ENCODE results near the gene FCN2.

DNA sequence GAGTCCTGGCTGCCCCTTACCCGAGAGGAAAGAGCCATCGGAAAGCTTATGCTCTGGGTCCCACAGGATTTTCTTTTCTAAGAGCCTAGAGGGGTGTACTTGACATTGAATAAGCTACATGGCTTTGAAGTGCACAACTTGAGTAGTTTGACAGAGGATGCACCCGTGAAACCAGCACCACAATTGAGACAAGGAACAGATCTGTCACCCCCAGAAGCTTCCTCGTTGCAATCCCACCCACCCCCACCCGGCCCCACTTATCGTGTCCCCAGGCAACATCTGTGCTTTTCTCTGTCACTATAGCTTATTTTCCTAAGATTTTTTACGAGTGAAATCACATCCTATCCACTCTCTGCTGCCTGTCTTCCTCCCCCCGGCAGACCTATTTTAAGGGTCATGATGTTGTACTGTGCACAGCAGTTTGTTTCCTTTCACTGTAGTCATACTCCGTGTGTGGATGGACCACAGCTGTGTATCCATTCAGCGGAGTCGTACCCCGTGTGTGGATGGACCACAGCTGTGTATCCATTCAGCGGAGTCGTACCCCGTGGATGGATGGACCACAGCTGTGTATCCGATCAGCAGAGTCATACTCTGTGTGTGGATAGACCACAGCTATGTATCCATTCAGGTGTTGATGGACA is 8.8 kb upstream of the FCN2 start:
- TF ChIP-seq, protein P1, sequence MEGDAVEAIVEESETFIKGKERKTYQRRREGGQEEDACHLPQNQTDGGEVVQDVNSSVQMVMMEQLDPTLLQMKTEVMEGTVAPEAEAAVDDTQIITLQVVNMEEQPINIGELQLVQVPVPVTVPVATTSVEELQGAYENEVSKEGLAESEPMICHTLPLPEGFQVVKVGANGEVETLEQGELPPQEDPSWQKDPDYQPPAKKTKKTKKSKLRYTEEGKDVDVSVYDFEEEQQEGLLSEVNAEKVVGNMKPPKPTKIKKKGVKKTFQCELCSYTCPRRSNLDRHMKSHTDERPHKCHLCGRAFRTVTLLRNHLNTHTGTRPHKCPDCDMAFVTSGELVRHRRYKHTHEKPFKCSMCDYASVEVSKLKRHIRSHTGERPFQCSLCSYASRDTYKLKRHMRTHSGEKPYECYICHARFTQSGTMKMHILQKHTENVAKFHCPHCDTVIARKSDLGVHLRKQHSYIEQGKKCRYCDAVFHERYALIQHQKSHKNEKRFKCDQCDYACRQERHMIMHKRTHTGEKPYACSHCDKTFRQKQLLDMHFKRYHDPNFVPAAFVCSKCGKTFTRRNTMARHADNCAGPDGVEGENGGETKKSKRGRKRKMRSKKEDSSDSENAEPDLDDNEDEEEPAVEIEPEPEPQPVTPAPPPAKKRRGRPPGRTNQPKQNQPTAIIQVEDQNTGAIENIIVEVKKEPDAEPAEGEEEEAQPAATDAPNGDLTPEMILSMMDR (IDR thresholded peaks at IDR 0.05; ENCODE audit: low read depth, low read length, missing input control): no peak
- TF ChIP-seq, protein P2, sequence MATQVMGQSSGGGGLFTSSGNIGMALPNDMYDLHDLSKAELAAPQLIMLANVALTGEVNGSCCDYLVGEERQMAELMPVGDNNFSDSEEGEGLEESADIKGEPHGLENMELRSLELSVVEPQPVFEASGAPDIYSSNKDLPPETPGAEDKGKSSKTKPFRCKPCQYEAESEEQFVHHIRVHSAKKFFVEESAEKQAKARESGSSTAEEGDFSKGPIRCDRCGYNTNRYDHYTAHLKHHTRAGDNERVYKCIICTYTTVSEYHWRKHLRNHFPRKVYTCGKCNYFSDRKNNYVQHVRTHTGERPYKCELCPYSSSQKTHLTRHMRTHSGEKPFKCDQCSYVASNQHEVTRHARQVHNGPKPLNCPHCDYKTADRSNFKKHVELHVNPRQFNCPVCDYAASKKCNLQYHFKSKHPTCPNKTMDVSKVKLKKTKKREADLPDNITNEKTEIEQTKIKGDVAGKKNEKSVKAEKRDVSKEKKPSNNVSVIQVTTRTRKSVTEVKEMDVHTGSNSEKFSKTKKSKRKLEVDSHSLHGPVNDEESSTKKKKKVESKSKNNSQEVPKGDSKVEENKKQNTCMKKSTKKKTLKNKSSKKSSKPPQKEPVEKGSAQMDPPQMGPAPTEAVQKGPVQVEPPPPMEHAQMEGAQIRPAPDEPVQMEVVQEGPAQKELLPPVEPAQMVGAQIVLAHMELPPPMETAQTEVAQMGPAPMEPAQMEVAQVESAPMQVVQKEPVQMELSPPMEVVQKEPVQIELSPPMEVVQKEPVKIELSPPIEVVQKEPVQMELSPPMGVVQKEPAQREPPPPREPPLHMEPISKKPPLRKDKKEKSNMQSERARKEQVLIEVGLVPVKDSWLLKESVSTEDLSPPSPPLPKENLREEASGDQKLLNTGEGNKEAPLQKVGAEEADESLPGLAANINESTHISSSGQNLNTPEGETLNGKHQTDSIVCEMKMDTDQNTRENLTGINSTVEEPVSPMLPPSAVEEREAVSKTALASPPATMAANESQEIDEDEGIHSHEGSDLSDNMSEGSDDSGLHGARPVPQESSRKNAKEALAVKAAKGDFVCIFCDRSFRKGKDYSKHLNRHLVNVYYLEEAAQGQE (IDR thresholded peaks at IDR 0.05): no peak
- TF ChIP-seq, protein P3, sequence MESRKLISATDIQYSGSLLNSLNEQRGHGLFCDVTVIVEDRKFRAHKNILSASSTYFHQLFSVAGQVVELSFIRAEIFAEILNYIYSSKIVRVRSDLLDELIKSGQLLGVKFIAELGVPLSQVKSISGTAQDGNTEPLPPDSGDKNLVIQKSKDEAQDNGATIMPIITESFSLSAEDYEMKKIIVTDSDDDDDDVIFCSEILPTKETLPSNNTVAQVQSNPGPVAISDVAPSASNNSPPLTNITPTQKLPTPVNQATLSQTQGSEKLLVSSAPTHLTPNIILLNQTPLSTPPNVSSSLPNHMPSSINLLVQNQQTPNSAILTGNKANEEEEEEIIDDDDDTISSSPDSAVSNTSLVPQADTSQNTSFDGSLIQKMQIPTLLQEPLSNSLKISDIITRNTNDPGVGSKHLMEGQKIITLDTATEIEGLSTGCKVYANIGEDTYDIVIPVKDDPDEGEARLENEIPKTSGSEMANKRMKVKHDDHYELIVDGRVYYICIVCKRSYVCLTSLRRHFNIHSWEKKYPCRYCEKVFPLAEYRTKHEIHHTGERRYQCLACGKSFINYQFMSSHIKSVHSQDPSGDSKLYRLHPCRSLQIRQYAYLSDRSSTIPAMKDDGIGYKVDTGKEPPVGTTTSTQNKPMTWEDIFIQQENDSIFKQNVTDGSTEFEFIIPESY (IDR thresholded peaks at IDR 0.05): no peak
- TF ChIP-seq RAD21 (IDR thresholded peaks at IDR 0.05): no peak
- no peak for TF ChIP-seq SP1 (IDR thresholded peaks at IDR 0.05)
- no peak for TF ChIP-seq RXRA (IDR thresholded peaks at IDR 0.05)
- no peak for TF ChIP-seq JUND (IDR thresholded peaks at IDR 0.05)
- no peak for TF ChIP-seq YY1 (IDR thresholded peaks at IDR 0.05)
- TF ChIP-seq, protein P4, sequence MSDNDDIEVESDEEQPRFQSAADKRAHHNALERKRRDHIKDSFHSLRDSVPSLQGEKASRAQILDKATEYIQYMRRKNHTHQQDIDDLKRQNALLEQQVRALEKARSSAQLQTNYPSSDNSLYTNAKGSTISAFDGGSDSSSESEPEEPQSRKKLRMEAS (IDR thresholded peaks at IDR 0.05): no peak
- TF ChIP-seq HNF4A (conservative IDR thresholded peaks at IDR 0.05): no peak
- no peak for TF ChIP-seq EGR1 (IDR thresholded peaks at IDR 0.05; ENCODE audit: low read depth in 2 of 2)
- no peak for TF ChIP-seq TAF1 (conservative IDR thresholded peaks at IDR 0.05)
- no peak for TF ChIP-seq FOXA1 (IDR thresholded peaks at IDR 0.05)
- TF ChIP-seq GABPA (IDR thresholded peaks at IDR 0.05 in 1 of 2, conservative IDR thresholded peaks at IDR 0.05 in 1 of 2): no peak

All from liver (tissue), 3 donors.